K562 (cell line): ENCODE data around the gene UHRF1. TPM values are rescaled to one million over a fixed set of nuclear protein-coding genes. Genes with fewer than 3 reads are reported as not detected.

Experiments
- ATF3 ChIP-seq, 2 experiments: fragments of 450-650 bp in 1 of 2; sonication (generic) in 1 of 2; formaldehyde crosslinking in 1 of 2; IDR thresholded peaks in 1 of 2; conservative IDR thresholded peaks in 1 of 2; 2 replicates each; pipeline versions ENCODE4 v1.6.1 to v1.8.1; 2016 to 2023; ENCODE audit warnings: mild to moderate bottlenecking in 2 of 2, moderate library complexity in 2 of 2, inconsistent platforms in 1 of 2, missing genetic modification reagents in 1 of 2
- CAMTA2 ChIP-seq: fragments of 250-450 bp; sonication (Bioruptor Pico); conservative IDR thresholded peaks from 2 replicates; pipeline ENCODE4 v1.5.1; 2022
- CHD1 ChIP-seq: fragments of 200-600 bp; sonication (generic); IDR thresholded peaks from one replicate; pipeline ENCODE4 v1.6.1; 2012; ENCODE audit warnings: mild to moderate bottlenecking, moderate library complexity, low read length, inconsistent platforms
- CREM ChIP-seq: IDR thresholded peaks from 2 replicates; pipeline ENCODE4 v1.6.1; 2014; ENCODE audit warnings: antibody characterized with exemption, low read depth
- GABPB2 ChIP-seq: fragments of 250-450 bp; sonication (Bioruptor Pico); conservative IDR thresholded peaks from 2 replicates; pipeline ENCODE4 v1.5.1; 2021; ENCODE audit warnings: mild to moderate bottlenecking
- GTF2E2 ChIP-seq: fragments of 200-800 bp; sonication (Bioruptor generic); IDR thresholded peaks from 2 replicates; pipeline ENCODE4 v1.6.1; 2016; ENCODE audit warnings: missing genetic modification characterization, missing compliant biosample characterization
- HDAC6 ChIP-seq: IDR thresholded peaks from 2 replicates; pipeline ENCODE4 v1.6.1; 2012; ENCODE audit warnings: low read depth, mild to moderate bottlenecking, control low read depth, inconsistent platforms, low read length, moderate library complexity
- HMG20B ChIP-seq: fragments of 250-450 bp; sonication (Bioruptor Pico); IDR thresholded peaks from 2 replicates; pipeline ENCODE4 v1.5.0; 2021; ENCODE audit warnings: mild to moderate bottlenecking
- KAT2B ChIP-seq: IDR thresholded peaks from one replicate; pipeline ENCODE4 v1.6.1; 2012; ENCODE audit warnings: low read depth, mild to moderate bottlenecking, control low read depth, inconsistent platforms, low read length, moderate library complexity
- MCM3 ChIP-seq: fragments of 450-650 bp; IDR thresholded peaks from 2 replicates; pipeline ENCODE4 v1.6.1; 2016
- NFIX ChIP-seq: fragments of 250-450 bp; sonication (Bioruptor Pico); IDR thresholded peaks from 2 replicates; pipeline ENCODE4 v1.4.0; 2020; ENCODE audit warnings: low read depth, mild to moderate bottlenecking, moderate library complexity
- NR4A1 ChIP-seq, 2 experiments: fragments of 250-450 bp in 1 of 2; fragments of 450-650 bp in 1 of 2; sonication (Bioruptor Pico) in 1 of 2; IDR thresholded peaks; 2 replicates each; pipeline versions ENCODE4 v1.4.0 to v1.6.1; 2016 to 2020; ENCODE audit warnings: mild to moderate bottlenecking in 2 of 2, missing compliant biosample characterization in 1 of 2, missing genetic modification characterization in 1 of 2, moderate library complexity in 1 of 2
- RBM17 ChIP-seq: fragments of 200-400 bp; formaldehyde crosslinking; IDR thresholded peaks from 2 replicates; pipeline ENCODE4 v1.6.1; 2017; ENCODE audit warnings: low read depth, mild to moderate bottlenecking, low read length, borderline replicate concordance
- RHOXF2B ChIP-seq: fragments of 250-450 bp; sonication (Bioruptor Pico); conservative IDR thresholded peaks from 2 replicates; pipeline ENCODE4 v1.5.1; 2021
- RREB1 ChIP-seq: fragments of 250-450 bp; sonication (Bioruptor Pico); IDR thresholded peaks from 2 replicates; pipeline ENCODE4 v1.4.0; 2020
- SIX5 ChIP-seq, 2 experiments: IDR thresholded peaks; 2 replicates each; pipeline ENCODE4 v1.6.1; 2011; ENCODE audit warnings: low read length in 2 of 2, borderline replicate concordance in 1 of 2, low read depth in 1 of 2, mild to moderate bottlenecking in 1 of 2, moderate library complexity in 1 of 2; ENCODE audit not compliant: insufficient read depth in 1 of 2
- SRSF7 ChIP-seq: fragments of 200-400 bp; formaldehyde crosslinking; optimal IDR thresholded peaks from 2 replicates; pipeline ENCODE3; 2017; ENCODE audit warnings: mild to moderate bottlenecking, low read depth, low read length
- TFAM ChIP-seq: fragments of 250-450 bp; sonication (Bioruptor Pico); conservative IDR thresholded peaks from 2 replicates; pipeline ENCODE4 v1.5.0; 2021; ENCODE audit warnings: mild to moderate bottlenecking, moderate library complexity
- TGIF2 ChIP-seq: sonication (generic); formaldehyde crosslinking; IDR thresholded peaks from 2 replicates; pipeline ENCODE4 v1.8.1; 2022; ENCODE audit warnings: mild to moderate bottlenecking, missing genetic modification reagents, moderate library complexity
- ZC3H11A ChIP-seq: IDR thresholded peaks from 2 replicates; pipeline ENCODE4 v1.6.1; 2012; ENCODE audit warnings: low read depth, low read length, improper control_type of control experiment
- ZNF263 ChIP-seq: sonication (generic); formaldehyde crosslinking; IDR thresholded peaks from 2 replicates; pipeline ENCODE4 v1.8.0; 2022; ENCODE audit warnings: mild to moderate bottlenecking, missing genetic modification reagents, borderline replicate concordance
- ZNF584 ChIP-seq: fragments of 200-800 bp; sonication (Bioruptor generic); IDR thresholded peaks from 2 replicates; pipeline ENCODE4 v1.6.1; 2016; ENCODE audit warnings: low read depth, mild to moderate bottlenecking, missing genetic modification characterization, missing compliant biosample characterization
- ZNF830 ChIP-seq: fragments of 250-450 bp; sonication (Bioruptor Pico); IDR thresholded peaks from 2 replicates; pipeline ENCODE4 v1.5.0; 2021; ENCODE audit warnings: mild to moderate bottlenecking
- polyA plus RNA-seq, 8 experiments: library from polyadenylated mRNA; depleted of rRNA in 4 of 8; stranded (reverse) in 5 of 8; unstranded in 3 of 8; fragments of >200 nt; fragmentation: Nextera tagmentation in 2 of 8; fragmentation: Illumina TruSeq in 1 of 8; extraction: Ambion mirVana in 2 of 8; extraction: Trizol in 1 of 8; gene quantifications; 2 replicates each; pipeline versions ENCODE4 v1.2.1 to v1.2.3, GENCODE V29; 2011 to 2014; ENCODE audit warnings: inconsistent platforms in 1 of 8, missing spikeins in 1 of 8
- total RNA-seq, 7 experiments: library from RNA; depleted of rRNA in 6 of 7; stranded (reverse); fragments of >200 nt in 6 of 7; fragmentation: Illumina TruSeq in 2 of 7; extraction: Trizol in 2 of 7; gene quantifications; 2 replicates each; pipeline versions ENCODE4 v1.2.1 to v1.2.3, GENCODE V29; 2011 to 2021; ENCODE audit warnings: low replicate concordance in 1 of 7

The UHRF1 gene
- total and polyA plus RNA-seq, 9 of the 15 experiments (the other 6 are each of a cell fraction or from before 2014, with no cell fraction given): 6.0 to 101 (median 30.9) TPM

GRCh38 chr19:4870025-4870700 is 39.1 kb upstream of the UHRF1 start (continued):
- TF ChIP-seq RREB1 (no peak), ZC3H11A (no peak), GTF2E2 (no peak), CREM (peak; percentile 60; the same call in 1 of the 2 replicates), ZNF263 (CRISPR knock-in tag) (peak; percentile 97), HDAC6 (no peak), TFAM (CRISPR knock-in tag) (no peak), NFIX (CRISPR knock-in tag) (no peak), KAT2B (no peak), RBM17 (no peak), TGIF2 (CRISPR knock-in tag) (no peak), ZNF830 (CRISPR knock-in tag) (no peak), GABPB2 (CRISPR knock-in tag) (no peak), HMG20B (no peak), MCM3 (no peak), NR4A1 (CRISPR knock-in tag; IDR thresholded peaks at IDR 0.05) (no peak), NR4A1 (tag; IDR thresholded peaks at IDR 0.05) (no peak), ATF3 (IDR thresholded peaks at IDR 0.05) (peak; percentile 96), ATF3 (CRISPR knock-in tag; conservative IDR thresholded peaks at IDR 0.05) (peak; percentile 70), RHOXF2B (CRISPR knock-in tag) (no peak), SIX5 (IDR thresholded peaks at IDR 0.05; ENCODE audit: borderline replicate concordance in 1 of 2, insufficient read depth in 1 of 2, low read depth in 1 of 2, low read length in 2 of 2) (no peak), CHD1 (no peak), ZNF584 (CRISPR knock-in tag) (0 out of 2 replicates have a peak, but pooled peaks have one; percentile 78), CAMTA2 (CRISPR knock-in tag) (no peak), SRSF7 (no peak)
